ENCODE data around the gene TMEM176A.

- TF ChIP-seq MAX (IDR thresholded peaks at IDR 0.05): no peak
- TF ChIP-seq ATF3 (IDR thresholded peaks at IDR 0.05): no peak
- TF ChIP-seq EZH2phosphoT487 (IDR thresholded peaks at IDR 0.05; ENCODE audit: borderline replicate concordance): no peak
- no peak for TF ChIP-seq RAD21 (IDR thresholded peaks at IDR 0.05; ENCODE audit: low read depth)
- TF ChIP-seq CTCF (IDR thresholded peaks at IDR 0.05 in 2 of 3, conservative IDR thresholded peaks at IDR 0.05 in 1 of 3; ENCODE audit: borderline replicate concordance in 1 of 3, insufficient read depth in 1 of 3, low read depth in 2 of 3, low read length in 2 of 3): no peak
- no peak for TF ChIP-seq ZNF274 (IDR thresholded peaks at IDR 0.05; ENCODE audit: low read depth, low read length)
- TF ChIP-seq TCF7L2 (IDR thresholded peaks at IDR 0.05; ENCODE audit: borderline replicate concordance, extremely low read depth, insufficient read depth, insufficient read length): no peak
- no peak for TF ChIP-seq REST (IDR thresholded peaks at IDR 0.05; ENCODE audit: low read depth)
- TF ChIP-seq POLR2AphosphoS5 (IDR thresholded peaks at IDR 0.05; ENCODE audit: low read depth, low read length): no peak
- TF ChIP-seq POLR2A (IDR thresholded peaks at IDR 0.05; ENCODE audit: borderline replicate concordance, extremely low read depth, insufficient read depth, insufficient read length): no peak
- no peak for TF ChIP-seq YY1 (IDR thresholded peaks at IDR 0.05; ENCODE audit: extremely low read depth, insufficient replicate concordance, low read depth, low read length)
- no peak for TF ChIP-seq CEBPB (IDR thresholded peaks at IDR 0.05; ENCODE audit: low read depth)
Observed at GRCh38 chr7:150818971-150819370, 18.4 kb downstream of the TMEM176A start.
